Stomach (tissue), 9 donors: ENCODE results near the gene SLC34A3. TPM values are rescaled to one million over a fixed set of nuclear protein-coding genes. Genes with fewer than 3 reads are reported as not detected.

ENCODE experiments used
- DNase-seq, 2 donors: peaks; one replicate each; pipeline versions ENCODE4 v3.0.0 to v3.0.0-alpha.2; 2013 to 2019
- H3K27ac ChIP-seq, 5 donors: fragments of 200-600 bp in 4 of 5; sonication (generic) in 4 of 5; one replicate each; pipeline ENCODE4 v1.5.1; 2013 to 2019; ENCODE audit warnings: mild to moderate bottlenecking in 1 of 5, moderate library complexity in 1 of 5
- H3K27me3 ChIP-seq, 3 donors: fragments of 200-600 bp; sonication (generic); one replicate each; pipeline ENCODE4 v1.5.1; 2017 to 2019; ENCODE audit warnings: mixed run types in 1 of 3
- H3K36me3 ChIP-seq, 4 donors: fragments of 200-600 bp; sonication (generic); 1 replicate in 3 of 4; 2 replicates in 1 of 4; pipeline ENCODE4 v1.5.1; 2016 to 2019
- H3K4me1 ChIP-seq, 4 donors: fragments of 200-600 bp; sonication (generic); one replicate each; pipeline ENCODE4 v1.5.1; 2016 to 2019
- H3K4me3 ChIP-seq, 4 donors: fragments of 200-600 bp; sonication (generic) in 3 of 4; one replicate each; pipeline ENCODE4 v1.5.1; 2016 to 2019; ENCODE audit warnings: mild to moderate bottlenecking in 1 of 4
- H3K9me3 ChIP-seq, 4 donors: fragments of 200-600 bp; sonication (generic); one replicate each; pipeline ENCODE4 v1.5.1; 2016 to 2019
- EP300 ChIP-seq: sonication (generic); formaldehyde crosslinking; IDR thresholded peaks from one replicate; pipeline ENCODE4 v1.6.1; 2017; ENCODE audit warnings: antibody characterized with exemption
- POLR2A ChIP-seq, 4 donors: fragments of 450-650 bp; IDR thresholded peaks; one replicate each; pipeline ENCODE4 v1.6.1; 2016; ENCODE audit warnings: antibody characterized with exemption in 4 of 4, control low read depth in 2 of 4, mild to moderate bottlenecking in 1 of 4, moderate library complexity in 1 of 4
- POLR2AphosphoS5 ChIP-seq, 3 donors: sonication (generic); formaldehyde crosslinking; IDR thresholded peaks; one replicate each; pipeline ENCODE4 v1.6.1; 2016; ENCODE audit warnings: antibody characterized with exemption in 3 of 3
- WGBS, 5 donors: extraction: QIAGEN DNeasy Blood & Tissue Kit in 3 of 5; methylation state at CpG; one replicate each; pipeline versions ENCODE4 v1.1.5 to v1.1.7; 2013 to 2018; 5-methylcytosine and 5-hydroxymethylcytosine counted together
- intact Hi-C: fragments of 100-400 bp; cut with DNase I; formaldehyde crosslinking; loops from one replicate; pipeline ENCODE4 v1.15.1; 2023; ENCODE audit warnings: low total_unique reads
- polyA plus RNA-seq, 3 donors: library from polyadenylated mRNA; stranded (reverse); fragments of 200-250 nt; gene quantifications; one replicate each; pipeline ENCODE4 v1.2.3, GENCODE V29; 2013
- total RNA-seq, 5 donors: library from RNA; depleted of rRNA; stranded (reverse); fragments of >200 nt; gene quantifications; one replicate each; pipeline versions ENCODE4 v1.1.0 to v1.2.3, GENCODE V29; 2014 to 2016
- TF ChIP-seq, protein P1 (sequence below), 7 experiments: fragments of 450-650 bp in 4 of 7; fragments of 200-600 bp in 3 of 7; sonication (generic) in 3 of 7; IDR thresholded peaks; one replicate each; pipeline ENCODE4 v1.5.1; 2016 to 2019; ENCODE audit warnings: antibody characterized with exemption in 7 of 7, control low read depth in 2 of 7, mild to moderate bottlenecking in 1 of 7
- donor health status: healthy with polysubstance abuse.
- donor health status: Bipolar disorder and iron deficiency.
- donor health status: healthy.

SLC34A3 gene
- total and polyA plus RNA-seq, 8 donors, result 0.18 to 0.53 TPM; not detected in 6

DNA sequence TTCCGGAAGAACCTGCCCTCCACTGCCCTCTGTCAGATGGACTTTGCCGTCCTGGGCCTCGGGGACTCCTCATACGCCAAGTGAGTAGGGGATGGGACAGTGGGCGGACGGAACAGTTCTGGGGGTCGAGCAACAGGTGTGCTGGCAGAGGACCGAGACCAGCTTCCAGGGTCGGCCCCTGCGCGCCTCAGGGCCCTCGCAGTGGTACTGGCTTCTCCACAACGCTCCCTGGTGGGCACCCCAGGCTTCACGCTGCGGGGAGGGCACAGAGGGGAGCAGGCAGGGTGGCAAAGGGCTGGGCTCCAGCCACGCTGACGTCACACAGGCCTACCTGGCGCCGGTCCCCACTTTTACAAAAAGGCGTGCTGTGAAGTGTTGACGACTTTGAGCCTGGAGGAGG lies 18.2 kb upstream of the SLC34A3 start:
- H3K4me1 ChIP-seq, result peaks cover 9 to 14% (median 11%) of the 10 kb centered on the region in 4 donors
- no peak for TF ChIP-seq POLR2AphosphoS5 (IDR thresholded peaks at IDR 0.05)
- TF ChIP-seq POLR2A (IDR thresholded peaks at IDR 0.05), result no peak
- TF ChIP-seq, protein P1, sequence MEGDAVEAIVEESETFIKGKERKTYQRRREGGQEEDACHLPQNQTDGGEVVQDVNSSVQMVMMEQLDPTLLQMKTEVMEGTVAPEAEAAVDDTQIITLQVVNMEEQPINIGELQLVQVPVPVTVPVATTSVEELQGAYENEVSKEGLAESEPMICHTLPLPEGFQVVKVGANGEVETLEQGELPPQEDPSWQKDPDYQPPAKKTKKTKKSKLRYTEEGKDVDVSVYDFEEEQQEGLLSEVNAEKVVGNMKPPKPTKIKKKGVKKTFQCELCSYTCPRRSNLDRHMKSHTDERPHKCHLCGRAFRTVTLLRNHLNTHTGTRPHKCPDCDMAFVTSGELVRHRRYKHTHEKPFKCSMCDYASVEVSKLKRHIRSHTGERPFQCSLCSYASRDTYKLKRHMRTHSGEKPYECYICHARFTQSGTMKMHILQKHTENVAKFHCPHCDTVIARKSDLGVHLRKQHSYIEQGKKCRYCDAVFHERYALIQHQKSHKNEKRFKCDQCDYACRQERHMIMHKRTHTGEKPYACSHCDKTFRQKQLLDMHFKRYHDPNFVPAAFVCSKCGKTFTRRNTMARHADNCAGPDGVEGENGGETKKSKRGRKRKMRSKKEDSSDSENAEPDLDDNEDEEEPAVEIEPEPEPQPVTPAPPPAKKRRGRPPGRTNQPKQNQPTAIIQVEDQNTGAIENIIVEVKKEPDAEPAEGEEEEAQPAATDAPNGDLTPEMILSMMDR (IDR thresholded peaks at IDR 0.05), result no peak
- TF ChIP-seq EP300, result no peak
- DNase-seq, result no peak
- H3K27me3 ChIP-seq, result no peaks in the 10 kb centered on the region
- 81 to 85% (median 84%) methylated on average over 21 of the region's 21 CpGs for WGBS, 5 donors
- intact Hi-C loops, result no loop called here
- no peaks in the 10 kb centered on the region for H3K9me3 ChIP-seq
- H3K36me3 ChIP-seq, result peaks cover 10 to 65% (median 41%) of the 10 kb centered on the region in 4 donors
- H3K27ac ChIP-seq, result no peak overlapping the region
- H3K4me3 ChIP-seq, result no peak overlapping the region

DNA sequence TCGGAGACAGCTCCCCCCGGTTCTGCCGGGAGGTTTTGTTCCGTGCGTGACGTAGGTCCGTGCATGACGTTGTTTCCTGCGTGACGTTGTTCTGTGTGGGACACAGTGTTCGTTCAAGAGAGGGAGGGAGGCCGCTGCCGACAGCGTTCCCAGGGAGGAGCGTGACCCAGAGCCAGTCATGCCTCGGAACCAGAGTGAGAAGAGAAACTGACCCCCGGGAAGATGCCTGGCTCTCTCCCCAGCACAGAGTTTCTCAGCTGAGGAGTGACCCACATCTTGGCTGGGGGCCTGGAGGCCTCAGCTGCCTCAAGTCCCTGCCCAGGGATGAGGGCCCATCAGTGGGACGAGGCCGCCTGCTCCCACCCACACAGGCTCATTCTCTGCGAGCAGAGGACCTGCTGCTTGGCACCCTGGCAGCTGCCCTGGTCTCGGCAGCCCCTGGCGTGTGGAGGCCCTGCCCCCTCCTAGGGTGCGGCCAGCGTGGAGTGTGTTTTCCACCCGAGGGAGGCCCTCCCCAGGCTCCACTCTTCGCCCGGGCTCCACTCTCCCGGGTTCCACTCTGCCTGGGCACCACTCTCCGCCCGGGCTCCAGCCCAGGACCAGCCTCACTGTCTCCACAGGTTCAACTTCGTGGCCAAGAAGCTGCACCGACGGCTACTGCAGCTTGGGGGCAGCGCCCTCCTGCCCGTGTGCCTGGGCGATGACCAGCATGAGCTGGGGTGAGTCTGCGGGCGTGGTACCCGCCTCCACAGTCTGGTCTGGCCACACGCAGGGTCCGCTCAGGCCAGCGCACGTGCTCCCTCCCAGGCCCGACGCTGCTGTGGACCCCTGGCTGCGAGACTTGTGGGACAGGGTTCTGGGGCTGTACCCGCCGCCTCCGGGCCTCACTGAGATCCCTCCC lies 17.3 kb upstream of the SLC34A3 start:
- Histone ChIP-seq H3K27me3 (no peaks in the 10 kb centered on the region), H3K36me3 (peaks cover 10 to 61% (median 40%) of the 10 kb centered on the region in 4 donors), H3K9me3 (no peaks in the 10 kb centered on the region), H3K27ac (no peak overlapping the region), H3K4me3 (no peak overlapping the region), H3K4me1 (peaks cover 12 to 23% (median 20%) of the 10 kb centered on the region in 4 donors)
- intact Hi-C loops, result no loop called here
- 83 to 89% (median 89%) methylated on average over 32 to 49 of the region's 49 CpGs for WGBS, 5 donors
- TF ChIP-seq EP300 (no peak), POLR2A (IDR thresholded peaks at IDR 0.05) (no peak), POLR2AphosphoS5 (IDR thresholded peaks at IDR 0.05) (no peak)
- TF ChIP-seq, protein P1 (IDR thresholded peaks at IDR 0.05), result no peak
- no peak for DNase-seq

DNA sequence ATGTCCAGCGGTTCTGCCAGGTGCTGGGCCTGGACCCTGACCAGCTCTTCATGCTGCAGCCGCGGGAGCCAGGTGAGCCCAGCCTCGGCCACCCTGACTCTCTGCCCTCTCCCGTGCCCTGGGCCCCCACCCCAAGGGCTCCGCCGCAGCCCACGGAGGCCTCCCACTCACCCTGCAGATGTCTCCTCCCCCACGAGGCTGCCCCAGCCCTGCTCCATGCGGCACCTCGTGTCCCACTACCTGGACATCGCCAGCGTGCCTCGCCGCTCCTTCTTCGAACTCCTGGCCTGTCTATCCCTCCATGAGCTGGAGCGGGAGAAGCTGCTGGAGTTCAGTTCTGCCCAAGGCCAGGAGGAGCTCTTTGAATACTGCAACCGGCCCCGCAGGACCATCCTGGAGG lies 16.1 kb upstream of the SLC34A3 start:
- intact Hi-C loops, result no loop called here
- TF ChIP-seq POLR2A (IDR thresholded peaks at IDR 0.05), result no peak
- TF ChIP-seq, protein P1 (IDR thresholded peaks at IDR 0.05), result no peak
- Histone ChIP-seq H3K36me3 (peaks cover 10 to 53% (median 30%) of the 10 kb centered on the region in 4 donors), H3K9me3 (no peaks in the 10 kb centered on the region), H3K4me3 (no peak overlapping the region), H3K4me1 (peaks cover 14 to 35% (median 32%) of the 10 kb centered on the region in 4 donors), H3K27ac (no peak overlapping the region), H3K27me3 (no peaks in the 10 kb centered on the region)
- no peak for DNase-seq
- WGBS, 5 donors, result 92 to 97% (median 96%) methylated on average over 17 to 19 of the region's 19 CpGs

DNA sequence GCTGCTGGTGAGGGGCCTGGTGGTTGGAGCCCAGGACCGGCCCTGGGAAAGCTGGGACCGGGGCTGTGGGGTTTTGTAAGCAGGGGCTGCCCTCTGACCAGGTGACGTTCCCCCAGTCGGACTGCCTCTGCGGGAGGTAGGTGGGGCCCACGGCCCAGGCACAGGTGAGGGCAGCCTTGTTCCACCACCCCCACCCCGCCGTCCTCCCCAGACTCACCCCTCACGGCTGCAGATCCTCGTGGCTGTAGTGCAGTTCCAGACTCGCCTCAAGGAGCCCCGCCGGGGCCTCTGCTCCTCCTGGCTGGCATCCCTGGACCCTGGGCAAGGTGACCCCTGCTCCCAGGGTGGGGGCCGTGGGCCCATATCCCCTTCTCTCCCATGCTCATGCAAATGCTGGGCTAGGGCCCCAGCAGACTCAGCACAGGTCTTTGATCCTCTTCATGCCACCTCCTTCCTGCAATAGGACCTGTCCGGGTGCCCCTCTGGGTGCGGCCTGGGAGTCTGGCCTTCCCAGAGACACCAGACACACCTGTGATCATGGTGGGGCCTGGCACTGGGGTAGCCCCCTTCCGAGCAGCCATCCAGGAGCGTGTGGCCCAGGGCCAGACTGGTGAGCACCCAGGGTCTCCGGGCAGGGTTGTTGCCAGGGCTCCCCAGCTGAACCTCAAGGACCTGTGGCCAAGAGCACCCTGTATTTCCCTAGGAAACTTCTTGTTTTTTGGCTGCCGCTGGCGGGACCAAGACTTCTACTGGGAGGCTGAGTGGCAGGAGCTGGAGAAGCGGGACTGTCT lies 15.3 kb upstream of the SLC34A3 start:
- Histone ChIP-seq H3K36me3 (peaks cover 10 to 45% (median 22%) of the 10 kb centered on the region in 4 donors), H3K4me1 (peaks cover 14 to 41% (median 39%) of the 10 kb centered on the region in 4 donors), H3K27me3 (no peaks in the 10 kb centered on the region), H3K27ac (no peak overlapping the region), H3K9me3 (no peaks in the 10 kb centered on the region), H3K4me3 (no peak overlapping the region)
- TF ChIP-seq POLR2AphosphoS5 (IDR thresholded peaks at IDR 0.05), result no peak
- 92 to 95% (median 94%) methylated on average over 18 to 22 of the region's 22 CpGs for WGBS, 5 donors
- DNase-seq, result no peak
- intact Hi-C loops, result no loop called here
